ENCODE data around the gene COLEC12.

Gene COLEC12

DNA sequence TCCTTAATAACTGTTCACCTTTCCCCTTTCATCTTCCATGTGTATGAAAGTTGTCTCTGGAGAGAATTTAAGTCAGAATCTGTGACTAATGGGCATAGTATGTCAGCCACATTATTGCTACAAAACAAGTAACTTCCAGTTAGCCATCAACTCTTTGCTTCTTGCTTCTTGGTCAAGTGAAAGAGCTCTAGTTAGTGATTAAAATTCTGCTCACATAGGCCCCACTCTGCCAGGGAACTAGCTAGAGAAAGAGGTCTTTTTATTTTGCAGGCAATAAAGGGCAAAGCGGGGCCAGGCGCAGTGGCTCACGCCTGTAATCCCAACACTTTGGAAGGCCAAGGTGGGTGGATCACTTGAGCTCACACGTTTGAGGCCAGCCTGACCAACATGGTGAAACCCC is 64.6 kb downstream of the COLEC12 start:
- no peak for DNase-seq (ENCODE audit: low spot score)

DNA sequence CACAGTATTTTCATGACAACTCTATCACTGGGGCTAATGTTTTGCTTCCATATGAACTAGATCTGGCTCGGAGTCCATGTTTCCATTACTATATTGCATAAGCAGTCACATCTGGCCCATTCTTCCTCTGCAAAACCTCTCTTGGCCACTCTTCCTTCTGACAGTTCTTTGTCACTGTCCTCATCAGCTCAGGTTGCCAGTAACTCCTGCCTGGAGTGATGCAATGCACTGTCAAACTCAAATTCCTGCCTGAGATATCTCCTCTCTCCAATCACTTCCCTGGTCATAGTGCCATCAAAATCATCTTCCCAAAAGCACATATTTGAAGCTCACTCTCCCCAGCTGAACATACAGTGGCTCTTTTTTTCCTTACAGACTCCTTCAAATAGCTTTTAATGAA is 66.1 kb downstream of the COLEC12 start:
- DNase-seq (ENCODE audit: low spot score), result no peak

DNA sequence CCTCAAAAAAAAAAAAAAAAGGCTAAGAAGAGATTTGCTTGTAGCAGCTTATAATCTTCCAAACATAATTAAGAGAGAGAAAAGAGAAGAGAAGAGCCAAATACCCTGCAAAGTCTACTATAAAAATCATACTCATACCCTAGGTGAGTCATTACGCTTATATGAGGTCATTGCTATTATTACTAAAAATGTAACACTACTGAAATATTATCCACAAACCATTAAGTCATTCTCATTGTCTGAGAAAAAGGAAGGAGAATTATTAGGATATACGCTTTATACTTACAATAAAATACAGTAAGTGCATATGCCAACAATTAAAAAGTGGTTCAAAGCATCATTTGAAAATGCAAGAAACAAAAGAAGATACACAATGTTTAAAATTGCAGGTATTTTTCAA is 66.5 kb downstream of the COLEC12 start:
- DNase-seq (ENCODE audit: low spot score), result no peak

DNA sequence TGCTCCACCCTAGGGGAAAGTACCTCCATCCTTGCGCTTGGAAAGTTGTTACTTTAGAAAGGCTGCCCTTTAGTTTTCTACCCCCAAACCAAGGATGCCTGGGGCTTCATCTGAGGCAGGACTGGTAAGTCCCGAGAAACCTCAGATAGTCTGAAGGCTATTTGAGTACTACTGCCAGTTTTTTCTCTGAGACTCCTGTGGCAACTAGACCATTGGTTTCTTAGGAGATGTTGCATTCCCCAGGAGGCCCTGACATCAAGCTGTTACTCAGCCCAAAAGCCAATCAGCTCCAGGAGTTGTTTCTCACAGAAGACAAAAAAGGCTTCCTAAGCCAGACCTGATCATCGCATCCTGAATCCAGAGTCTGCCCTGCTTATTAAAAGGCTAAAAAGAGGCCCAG is 67.2 kb downstream of the COLEC12 start:
- no peak for DNase-seq (ENCODE audit: low spot score)

DNA sequence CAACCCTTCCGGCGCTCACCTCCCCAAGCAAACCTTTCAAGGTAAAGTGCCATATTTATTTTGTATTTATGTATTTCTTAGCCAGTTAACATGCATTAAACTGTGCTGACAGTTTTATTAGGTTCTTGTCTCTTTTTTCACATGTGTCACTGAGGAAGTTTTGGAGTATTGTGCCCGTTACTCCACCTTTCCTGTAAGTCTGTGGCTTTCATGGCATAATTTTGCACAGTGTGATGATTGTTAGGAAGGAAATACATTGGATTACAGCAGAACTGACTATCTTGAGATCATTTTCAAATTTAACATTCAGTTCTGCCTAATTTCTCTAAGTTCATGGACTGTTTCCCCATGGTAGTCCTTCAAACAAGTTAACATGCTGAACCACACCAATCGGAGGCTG is 67.7 kb downstream of the COLEC12 start:
- DNase-seq (ENCODE audit: low spot score), result no peak

DNA sequence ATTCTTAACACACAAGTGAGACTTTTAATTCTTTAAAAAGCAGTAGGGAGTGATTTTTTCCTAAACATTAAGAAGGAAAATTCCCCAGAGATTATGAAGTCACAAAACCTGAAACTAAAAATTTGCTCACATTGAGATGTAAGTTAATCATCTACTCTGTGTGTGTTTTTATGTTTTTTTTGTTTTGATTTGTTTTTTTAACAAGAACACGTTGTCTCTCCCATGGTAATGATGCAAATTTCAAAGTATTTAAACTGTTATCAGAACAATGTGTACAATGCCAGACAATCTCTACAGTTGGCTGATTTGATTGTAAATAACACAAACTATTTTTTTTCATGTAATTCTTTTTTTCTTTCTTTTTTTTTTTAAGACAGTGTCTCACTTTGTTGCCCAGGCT is 71.5 kb downstream of the COLEC12 start:
- no peak for DNase-seq (ENCODE audit: low spot score)

DNA sequence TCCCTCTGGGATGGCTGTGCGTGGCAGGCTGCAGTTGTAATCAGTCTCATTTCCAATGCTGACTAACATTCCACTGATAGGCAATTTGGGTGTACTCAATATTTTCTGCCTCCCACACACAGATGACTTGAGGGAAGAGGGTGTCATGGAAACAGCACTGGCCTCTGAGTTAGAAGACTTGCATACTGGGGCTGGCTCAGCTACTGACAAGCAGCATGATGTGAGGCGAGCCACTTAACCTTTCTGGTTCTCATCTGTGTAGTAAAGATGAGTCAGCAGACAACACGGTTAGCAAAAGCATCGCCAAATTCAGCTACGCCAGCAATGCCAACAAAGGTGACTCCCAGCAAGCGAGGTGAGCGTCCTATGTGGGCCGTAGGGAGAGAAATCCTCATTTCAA is 73.5 kb downstream of the COLEC12 start:
- no peak for DNase-seq (ENCODE audit: low spot score)

DNA sequence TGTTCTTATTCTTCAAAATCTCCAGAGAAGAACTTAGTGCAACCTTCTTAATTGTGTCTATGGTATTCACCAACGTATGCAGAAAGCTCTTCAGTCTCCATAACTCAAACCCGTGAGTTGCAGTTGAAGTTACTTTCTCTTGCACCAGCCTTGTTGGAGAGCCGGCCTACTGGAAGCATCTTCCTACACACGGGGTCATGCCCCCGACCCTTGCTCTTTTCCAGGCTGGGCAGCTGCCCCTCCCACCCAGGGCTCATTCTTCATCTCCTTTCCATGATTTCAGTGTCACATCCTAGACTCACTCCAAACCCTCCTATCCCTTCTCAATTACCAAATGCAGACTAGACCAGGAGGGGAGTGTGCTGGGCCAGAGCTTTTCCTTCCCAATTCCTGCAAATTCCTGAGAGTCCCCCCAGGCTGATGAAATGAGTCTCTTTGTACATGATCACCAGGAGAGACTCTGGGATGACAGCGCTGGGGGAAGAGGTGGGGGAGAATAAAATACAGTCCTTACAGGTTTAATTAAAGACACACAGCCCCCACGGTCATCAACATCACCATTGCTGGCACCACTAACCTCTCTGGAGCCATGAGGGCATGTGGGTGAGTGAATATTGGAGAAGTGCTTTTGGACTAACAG is 75.3 kb downstream of the COLEC12 start:
- no peak for DNase-seq (ENCODE audit: low spot score)

DNA sequence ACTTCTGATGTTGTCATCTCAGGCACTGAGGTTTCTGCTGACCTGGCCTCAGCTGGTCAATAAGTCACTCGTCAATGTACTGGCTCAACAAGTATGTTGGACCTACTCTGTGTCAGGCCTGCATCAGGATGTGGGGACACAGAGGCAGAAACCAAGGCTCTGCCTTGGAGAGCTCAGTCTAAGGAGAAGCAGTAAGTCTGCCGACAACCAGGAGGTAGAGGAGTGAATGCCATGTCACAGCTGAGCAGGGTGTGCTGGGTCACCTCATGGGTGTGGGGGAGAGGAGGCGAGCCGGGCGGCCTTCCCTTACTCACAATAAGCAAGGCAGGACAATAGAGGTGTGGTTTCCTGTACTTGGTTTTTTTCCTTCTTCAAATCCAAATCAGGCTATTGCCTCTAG is 75.8 kb downstream of the COLEC12 start:
- DNase-seq (ENCODE audit: low spot score), result no peak

DNA sequence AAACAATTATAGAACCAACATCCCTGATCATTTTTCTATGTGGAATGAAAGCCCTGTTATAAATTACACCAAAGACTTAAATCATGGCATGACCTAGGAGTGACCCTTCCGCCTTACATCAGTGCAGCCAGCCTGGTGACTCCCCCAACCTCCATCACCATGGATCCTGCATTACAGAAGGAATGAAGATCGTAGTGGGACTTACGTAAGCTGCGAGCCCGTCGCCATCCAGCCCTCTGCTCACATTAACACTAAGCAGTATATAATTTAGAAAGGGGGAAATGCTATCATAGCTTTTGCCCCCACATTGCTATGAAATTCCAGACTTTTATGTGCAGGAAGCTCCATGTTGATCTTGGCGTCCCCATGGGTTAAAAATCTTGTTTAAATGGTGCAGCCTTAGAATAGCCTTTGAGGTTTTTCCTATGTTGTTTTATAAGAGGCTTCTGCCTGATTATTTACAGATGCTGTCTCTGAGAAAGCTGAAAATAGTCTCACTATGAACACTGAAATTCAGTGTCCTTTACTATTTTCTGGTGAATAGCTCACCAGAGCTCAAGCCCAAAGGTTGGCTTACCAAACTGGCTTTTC is 76.3 kb downstream of the COLEC12 start:
- DNase-seq (ENCODE audit: low spot score), result no peak

DNA sequence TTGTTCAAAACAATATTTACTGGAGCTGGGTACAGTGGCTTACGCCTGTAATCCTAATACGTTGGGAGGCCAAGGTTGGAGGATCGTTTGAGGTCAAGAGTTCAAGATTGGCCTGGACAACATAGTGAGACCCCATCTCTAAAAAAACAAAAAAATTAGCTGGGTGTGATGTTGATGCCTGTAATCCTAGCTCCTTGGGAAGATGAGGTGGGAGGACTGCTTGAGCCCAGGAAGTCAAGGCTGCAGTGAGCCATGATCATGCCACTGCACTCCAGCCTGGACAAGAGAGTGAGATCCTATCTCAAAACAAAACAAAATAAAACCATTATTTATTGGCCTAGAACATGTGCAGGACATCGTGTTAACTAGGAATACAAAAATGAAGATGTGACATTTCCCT is 77.5 kb downstream of the COLEC12 start:
- no peak for DNase-seq (ENCODE audit: low spot score)

DNA sequence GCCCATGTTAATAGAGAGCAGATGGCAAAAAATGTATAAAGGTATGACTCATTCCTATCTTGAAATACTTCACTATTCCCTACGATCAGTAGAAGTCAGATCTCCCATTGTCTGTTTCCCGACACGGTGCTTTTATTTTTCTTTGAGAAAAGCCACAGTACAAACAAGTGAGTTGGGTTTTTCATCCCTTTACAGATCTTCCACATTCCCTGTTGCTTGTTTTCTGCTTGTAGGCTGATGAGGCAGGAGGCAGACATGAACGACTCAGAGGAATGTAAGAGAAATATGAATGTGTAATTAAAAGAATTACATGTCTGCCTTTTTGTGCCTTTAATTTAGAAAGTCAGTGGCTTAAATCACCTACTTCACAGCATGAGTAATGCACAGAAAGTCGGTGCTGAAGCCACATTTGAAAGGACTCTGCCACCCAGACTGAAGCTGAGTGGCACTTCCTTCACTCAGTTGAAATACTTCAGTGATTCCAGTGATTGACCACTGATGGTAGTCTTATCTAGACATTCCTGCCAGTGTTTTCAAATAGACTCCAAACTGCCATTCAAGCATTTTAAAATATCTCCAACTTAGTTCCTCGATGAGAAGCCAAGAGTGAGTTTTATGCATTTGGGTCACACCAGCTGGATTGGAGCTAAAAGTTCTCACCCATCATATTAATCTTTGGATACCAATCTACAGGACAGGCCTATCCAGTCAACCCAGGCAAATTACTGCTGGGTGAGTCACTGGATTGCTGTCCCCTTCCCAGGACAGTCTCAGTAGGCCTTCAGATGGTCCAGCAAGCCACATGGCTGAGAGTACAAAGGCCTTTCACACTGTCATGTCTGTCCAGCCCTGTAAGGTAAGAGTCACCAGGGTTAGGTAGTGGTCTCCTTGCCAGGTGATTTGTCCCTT is 79.0 kb downstream of the COLEC12 start:
- no peak for DNase-seq (ENCODE audit: low spot score)

DNA sequence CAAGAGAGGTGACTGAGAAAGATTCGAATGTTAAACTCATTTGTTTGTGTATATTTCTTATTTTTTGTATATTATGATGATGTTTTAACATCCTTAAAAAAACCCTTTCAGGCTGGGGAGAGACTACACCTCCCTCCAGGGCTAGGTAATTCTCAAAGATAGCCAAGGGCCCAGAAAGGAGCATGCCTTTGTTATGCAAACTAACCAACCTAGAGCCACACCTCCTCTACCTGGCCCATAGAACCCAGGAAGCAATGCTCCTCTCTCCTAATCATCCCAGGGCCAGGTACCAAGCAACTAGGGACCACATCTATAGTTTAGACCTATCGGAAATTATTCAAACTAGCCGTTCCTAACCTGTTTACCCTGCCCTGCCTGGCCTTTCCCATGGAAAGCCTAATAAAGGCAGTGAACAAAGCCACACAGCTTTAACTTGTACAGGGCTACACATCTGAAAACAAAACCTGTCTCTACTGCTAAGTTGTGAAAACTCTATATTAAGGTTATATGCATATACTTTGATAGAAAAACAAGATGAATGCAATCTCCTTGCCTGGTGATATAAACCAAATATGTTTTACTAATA is 79.7 kb downstream of the COLEC12 start:
- no peak for DNase-seq (ENCODE audit: low spot score)

DNA sequence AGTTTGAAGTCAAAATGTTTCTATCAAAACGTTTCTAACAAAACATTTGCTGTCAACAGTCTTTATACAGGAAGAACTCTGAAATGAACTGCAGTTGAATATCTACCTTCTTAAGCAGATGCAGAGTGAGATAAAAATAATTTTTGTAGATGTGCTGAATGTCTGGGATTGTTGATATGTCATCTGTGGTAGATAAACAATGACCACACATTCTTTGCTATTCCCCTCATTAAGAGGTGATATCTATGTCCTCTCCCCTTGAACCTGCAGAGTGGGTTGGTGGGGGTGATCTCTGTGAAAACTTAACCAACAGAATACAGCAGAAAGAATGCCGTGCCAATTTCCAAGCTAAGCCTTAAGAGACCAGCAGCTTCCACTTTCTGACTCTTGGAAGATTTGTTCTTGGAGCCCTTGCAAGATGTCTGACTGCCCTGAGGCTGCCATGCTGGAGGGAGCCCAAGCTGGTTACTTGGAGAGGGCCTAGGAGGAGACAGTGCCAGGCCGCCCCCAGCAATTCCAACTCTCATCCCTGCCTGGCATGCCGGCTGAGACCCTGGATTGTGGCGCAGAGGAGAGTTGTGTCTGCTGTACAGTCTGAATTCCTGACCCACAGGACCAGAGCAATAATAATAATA is 80.8 kb downstream of the COLEC12 start:
- no peak for DNase-seq (ENCODE audit: low spot score)

DNA sequence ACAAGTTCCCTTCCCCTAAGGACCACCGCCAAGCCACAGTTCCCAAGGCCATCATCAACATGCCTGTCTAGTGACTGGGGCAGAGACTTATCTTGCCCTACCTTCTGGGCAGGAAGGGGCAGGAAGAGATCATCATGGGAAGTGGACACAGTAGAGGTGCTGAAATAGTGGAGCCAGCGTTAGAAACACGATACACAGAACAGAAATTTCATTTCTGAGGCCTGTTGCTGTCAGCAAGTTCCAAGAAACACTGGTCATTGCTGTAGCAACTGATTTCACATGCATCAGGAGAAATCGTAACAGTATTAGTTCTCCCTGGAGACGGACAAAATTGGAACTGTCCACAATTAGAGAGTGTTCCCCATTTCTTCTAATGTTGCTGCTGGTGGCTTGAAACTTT is 83.0 kb downstream of the COLEC12 start:
- no peak for DNase-seq (ENCODE audit: low spot score)

DNA sequence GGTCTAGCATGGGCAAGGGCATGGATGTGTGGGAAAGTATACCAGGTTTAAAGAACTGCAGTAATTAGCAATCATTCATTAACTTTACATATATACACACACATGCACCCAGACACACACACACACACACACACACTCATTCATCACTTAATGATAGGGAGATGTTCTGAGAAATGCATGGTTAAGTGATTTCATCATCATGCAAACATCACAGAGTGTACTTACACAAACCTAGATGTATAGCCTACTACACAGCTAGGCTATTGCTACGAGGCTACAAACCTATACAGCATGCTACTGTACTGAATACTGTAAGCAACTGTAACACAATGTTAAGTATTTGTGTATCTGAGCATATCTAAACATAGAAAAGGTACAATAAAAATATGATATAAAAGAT is 83.6 kb downstream of the COLEC12 start:
- DNase-seq (ENCODE audit: low spot score), result no peak

DNA sequence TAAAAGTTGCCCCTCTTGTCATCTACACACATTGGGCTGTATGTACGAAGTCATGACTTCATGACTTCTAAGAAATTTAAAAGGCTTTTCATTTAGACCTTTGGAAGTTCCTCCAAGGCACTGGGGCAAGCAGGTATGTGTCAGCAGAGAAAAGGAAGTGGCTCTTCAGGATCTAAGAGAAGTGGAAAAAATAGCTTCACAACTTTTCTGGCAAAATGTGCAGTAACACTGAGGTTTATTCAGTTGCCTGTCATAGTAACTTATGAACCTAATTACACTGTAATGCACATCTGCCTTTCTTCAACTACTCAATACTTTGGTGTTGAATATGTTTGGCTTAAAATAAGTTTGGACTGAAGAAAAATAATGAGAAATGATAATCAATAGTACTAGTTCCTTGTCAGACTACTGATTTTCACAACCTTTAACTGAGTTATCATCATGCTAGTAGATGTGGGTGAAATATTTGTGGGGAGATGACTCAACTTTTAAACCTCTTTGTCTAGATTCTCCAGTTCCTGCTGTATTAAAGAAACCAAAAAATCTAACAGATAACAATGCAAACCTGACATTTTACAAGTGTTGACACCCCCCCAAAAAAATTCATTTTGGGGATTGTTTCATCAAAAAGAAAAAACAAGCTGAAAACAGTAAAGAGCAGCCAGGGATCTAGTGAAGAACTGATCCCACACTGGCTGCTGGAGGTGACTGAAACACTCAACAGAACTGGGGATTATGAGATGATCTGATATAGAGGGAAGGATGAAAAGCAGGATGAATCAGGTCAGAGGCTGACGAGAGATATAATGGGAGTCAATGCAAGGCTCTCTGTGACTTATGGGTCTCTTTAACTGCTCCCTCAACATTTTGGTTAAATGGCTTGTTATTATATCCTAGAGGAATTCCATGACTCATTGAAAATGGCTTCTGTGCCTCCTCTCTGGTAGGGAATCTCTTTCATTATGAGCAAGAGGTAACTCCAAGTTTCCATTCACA is 84.6 kb downstream of the COLEC12 start:
- DNase-seq (ENCODE audit: low spot score), result no peak

DNA sequence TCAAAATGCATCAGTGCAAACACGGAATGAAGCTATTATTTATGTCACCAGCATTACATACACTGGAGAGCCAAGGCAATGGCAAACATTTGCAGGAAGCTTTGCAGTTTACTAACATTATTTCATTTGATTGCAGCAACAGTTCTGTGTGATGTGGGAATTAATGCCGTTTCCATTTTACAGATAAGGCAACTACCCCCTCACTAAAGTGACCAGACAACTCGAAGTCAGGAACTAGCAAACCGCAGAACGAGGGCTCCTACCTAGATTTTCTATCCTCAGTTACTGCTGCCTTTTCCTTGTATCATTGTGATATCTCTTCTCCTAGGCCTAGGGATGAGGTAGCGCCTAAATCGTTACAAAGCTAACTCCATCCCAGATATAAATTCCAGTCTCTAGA is 85.5 kb downstream of the COLEC12 start:
- DNase-seq (ENCODE audit: low spot score), result no peak

DNA sequence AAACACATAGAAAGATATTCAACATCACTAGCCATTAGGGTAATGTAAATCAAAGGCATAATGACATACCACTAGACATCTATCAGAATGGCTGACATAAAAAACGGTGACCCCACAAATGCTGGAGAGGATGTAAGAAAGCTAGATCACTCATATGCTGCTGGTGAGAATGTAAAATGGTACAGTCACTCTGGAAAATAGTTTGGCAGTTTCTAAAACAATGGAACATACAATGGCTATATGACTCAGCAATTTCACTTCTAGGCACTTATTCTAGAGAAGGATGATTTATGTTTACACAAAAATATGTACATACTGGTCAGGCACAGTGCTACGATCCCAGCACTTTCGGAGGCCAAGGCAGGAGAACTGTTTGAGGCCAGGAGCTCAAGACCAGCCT is 87.3 kb downstream of the COLEC12 start:
- DNase-seq (ENCODE audit: low spot score), result no peak

DNA sequence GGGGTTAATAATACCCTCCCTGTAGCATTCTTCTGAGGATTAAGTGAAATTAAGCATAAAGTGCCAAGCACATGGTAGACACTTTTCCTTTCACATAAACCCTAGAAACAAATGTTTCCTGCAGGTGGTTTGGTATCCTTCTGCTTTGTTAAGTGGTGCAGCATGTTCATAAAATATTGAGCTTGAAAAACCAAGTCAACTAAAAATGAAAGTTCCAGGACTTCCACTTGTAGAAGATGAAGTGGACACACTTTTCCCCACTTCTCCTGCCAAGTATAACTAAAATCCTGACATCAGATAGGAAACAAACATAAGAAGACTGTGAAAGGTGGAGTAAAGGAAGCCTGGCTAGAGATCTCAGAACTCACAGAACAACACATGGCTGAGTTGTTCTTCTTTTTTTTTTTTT is 90.5 kb downstream of the COLEC12 start:
- no peak for DNase-seq (ENCODE audit: low spot score)

DNA sequence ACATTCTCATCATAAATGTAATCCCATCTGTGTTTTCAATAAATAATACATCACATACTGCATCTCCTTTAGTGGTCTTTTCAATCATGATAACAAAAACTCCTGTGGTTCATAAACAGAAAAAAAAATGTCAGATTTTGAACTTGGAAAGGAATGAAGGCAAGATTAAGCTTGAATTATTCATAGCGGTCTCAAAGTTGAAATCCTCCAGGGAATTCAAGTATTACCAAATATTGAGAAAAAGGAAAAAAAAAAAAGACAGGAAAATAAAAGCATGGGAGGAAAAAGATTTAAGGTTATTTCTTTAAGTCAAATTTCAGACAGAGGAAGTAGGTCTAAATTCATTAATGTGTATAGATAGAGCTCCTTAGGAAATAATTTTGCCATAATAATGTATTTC is 92.1 kb downstream of the COLEC12 start:
- DNase-seq (ENCODE audit: low spot score), result no peak
